GM21619 (cell line): ENCODE data around the gene MYO10.
"Not testable (repeated sequence)": the region's sequence is repeated elsewhere in the genome, so short reads cannot be mapped to it uniquely, and the experiment has no call there.

ENCODE experiments used
- ATAC-seq: cut with Tn5 transposase; IDR thresholded peaks from one replicate; pipeline ENCODE4 v1.9.1; 2021; ENCODE audit not compliant: unreplicated experiment

MYO10 gene

GRCh38 chr5:16679190-16679589 lies 256.9 kb downstream of the MYO10 start:
- ATAC-seq: no peak

- no peak for ATAC-seq
Observed at GRCh38 chr5:16675806-16676205, 260.3 kb downstream of the MYO10 start.

GRCh38 chr5:16674750-16675149 lies 261.3 kb downstream of the MYO10 start:
- no peak for ATAC-seq

- no peak for ATAC-seq
Observed at GRCh38 chr5:16673241-16674201, 262.6 kb downstream of the MYO10 start.

GRCh38 chr5:16671208-16671607 lies 264.9 kb downstream of the MYO10 start:
- ATAC-seq: no peak

- no peak for ATAC-seq
Observed at GRCh38 chr5:16669776-16670175, 266.3 kb downstream of the MYO10 start.

- ATAC-seq: no peak
Observed at GRCh38 chr5:16668631-16669030, 267.5 kb downstream of the MYO10 start.

GRCh38 chr5:16668194-16668593 lies 267.9 kb downstream of the MYO10 start:
- ATAC-seq: no peak

- no peak for ATAC-seq
Observed at GRCh38 chr5:16666883-16667398, 269.1 kb downstream of the MYO10 start.

GRCh38 chr5:16666130-16666882 lies 269.8 kb downstream of the MYO10 start:
- ATAC-seq: no peak

- no peak for ATAC-seq
Observed at GRCh38 chr5:16665601-16666000, 270.5 kb downstream of the MYO10 start.

GRCh38 chr5:16664368-16664767 lies 271.7 kb downstream of the MYO10 start:
- no peak for ATAC-seq

GRCh38 chr5:16663840-16664239 lies 272.2 kb downstream of the MYO10 start:
- ATAC-seq: no peak

- ATAC-seq: no peak
Observed at GRCh38 chr5:16661713-16662112, 274.4 kb downstream of the MYO10 start.

- ATAC-seq: no peak
Observed at GRCh38 chr5:16660982-16661381, 275.1 kb downstream of the MYO10 start.

GRCh38 chr5:16659536-16659935 lies 276.6 kb downstream of the MYO10 start:
- no peak for ATAC-seq

- ATAC-seq: no peak
Observed at GRCh38 chr5:16656561-16657191, 279.4 kb downstream of the MYO10 start.

GRCh38 chr5:16654647-16655334 lies 281.3 kb downstream of the MYO10 start:
- no peak for ATAC-seq

- ATAC-seq: not testable (repeated sequence)
Observed at GRCh38 chr5:16648739-16649138, 287.3 kb downstream of the MYO10 start.

GRCh38 chr5:16644301-16644889 lies 291.7 kb downstream of the MYO10 start:
- no peak for ATAC-seq
